Astrocyte of the cerebellum (primary cell): Measurements from ENCODE around the gene UTP14A.

Source experiments
- DNase-seq: peaks from one replicate; pipeline ENCODE4 v3.0.0-alpha.2; 2011; ENCODE audit warnings: low read depth
- H3K4me3 ChIP-seq: 2 replicates; pipeline ENCODE4 v1.5.1; 2011; ENCODE audit warnings: mild to moderate bottlenecking, low read depth, low read length, moderate library complexity
- in situ Hi-C: cut with HindIII; loops from 2 replicates; pipeline ENCODE4 v1.10.0; 2017; ENCODE audit warnings: low sequenced_read_pairs
- TF ChIP-seq, protein P1 (sequence below): IDR thresholded peaks from 2 replicates; pipeline ENCODE4 v1.5.1; 2012; ENCODE audit warnings: low read length, low read depth, moderate library complexity, mild to moderate bottlenecking; ENCODE audit errors: missing control alignments

The UTP14A gene

DNA sequence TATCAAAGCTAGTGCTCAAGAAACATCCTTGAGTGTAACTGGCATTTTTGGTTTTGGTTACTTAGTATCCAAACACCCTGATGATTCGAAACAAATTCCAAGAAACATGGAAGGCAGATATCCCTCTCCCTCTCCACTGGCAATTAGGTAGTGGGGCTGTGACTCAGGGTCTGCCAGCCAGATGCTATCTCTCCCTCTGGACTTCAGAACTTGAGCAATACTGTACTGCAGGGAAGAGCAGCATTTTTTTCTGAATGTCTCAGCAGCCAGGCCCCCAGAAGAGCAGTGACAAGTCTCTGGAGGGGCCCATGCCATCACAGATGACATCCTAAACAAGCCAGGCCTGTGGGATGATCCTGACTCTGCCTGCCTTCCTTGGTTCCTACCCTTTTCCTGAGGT lies 39.2 kb downstream of the UTP14A start:
- H3K4me3 ChIP-seq: no peak overlapping the region
- no peak for DNase-seq
- in situ Hi-C loops: no loop called here
- TF ChIP-seq, protein P1, sequence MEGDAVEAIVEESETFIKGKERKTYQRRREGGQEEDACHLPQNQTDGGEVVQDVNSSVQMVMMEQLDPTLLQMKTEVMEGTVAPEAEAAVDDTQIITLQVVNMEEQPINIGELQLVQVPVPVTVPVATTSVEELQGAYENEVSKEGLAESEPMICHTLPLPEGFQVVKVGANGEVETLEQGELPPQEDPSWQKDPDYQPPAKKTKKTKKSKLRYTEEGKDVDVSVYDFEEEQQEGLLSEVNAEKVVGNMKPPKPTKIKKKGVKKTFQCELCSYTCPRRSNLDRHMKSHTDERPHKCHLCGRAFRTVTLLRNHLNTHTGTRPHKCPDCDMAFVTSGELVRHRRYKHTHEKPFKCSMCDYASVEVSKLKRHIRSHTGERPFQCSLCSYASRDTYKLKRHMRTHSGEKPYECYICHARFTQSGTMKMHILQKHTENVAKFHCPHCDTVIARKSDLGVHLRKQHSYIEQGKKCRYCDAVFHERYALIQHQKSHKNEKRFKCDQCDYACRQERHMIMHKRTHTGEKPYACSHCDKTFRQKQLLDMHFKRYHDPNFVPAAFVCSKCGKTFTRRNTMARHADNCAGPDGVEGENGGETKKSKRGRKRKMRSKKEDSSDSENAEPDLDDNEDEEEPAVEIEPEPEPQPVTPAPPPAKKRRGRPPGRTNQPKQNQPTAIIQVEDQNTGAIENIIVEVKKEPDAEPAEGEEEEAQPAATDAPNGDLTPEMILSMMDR: no peak

DNA sequence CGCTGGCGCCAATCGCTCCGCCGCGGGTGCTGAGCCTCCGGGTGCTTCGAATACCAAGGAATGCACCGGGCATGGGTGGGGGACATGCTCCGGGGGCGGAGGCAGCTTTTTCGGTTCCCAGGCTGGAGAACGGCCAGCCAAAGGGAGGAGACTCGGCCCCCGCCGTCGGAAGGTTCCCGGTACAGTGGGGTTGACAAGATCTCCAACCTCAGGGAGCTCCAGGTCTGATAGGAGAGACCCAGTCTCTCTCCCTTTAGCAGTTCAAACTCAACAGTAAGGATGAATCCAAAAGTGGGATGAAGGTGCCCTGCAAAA lies 47.3 kb downstream of the UTP14A start:
- H3K4me3 ChIP-seq: no peak overlapping the region
- TF ChIP-seq, protein P1: no peak
- in situ Hi-C loops: no loop called here
- DNase-seq: no peak

DNA sequence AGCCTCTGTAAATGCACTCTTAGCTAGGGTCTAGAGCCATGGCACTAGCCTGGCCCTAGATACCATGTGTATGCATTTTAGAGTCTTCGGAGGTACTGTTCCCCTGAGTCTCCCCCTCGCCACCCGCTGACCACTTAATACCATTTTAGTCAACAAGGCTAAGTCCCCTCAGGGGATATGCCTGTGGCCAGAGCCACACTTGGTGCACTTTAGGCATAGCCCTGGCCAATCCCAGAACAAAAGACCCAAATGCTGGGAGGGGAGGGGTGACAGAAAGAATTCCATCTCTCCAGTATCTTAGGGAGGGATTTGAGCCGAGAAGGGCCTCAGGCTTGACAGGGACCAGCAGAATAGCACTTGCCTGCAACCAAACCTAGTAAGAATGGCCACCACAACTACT lies 47.9 kb downstream of the UTP14A start:
- no peak overlapping the region for H3K4me3 ChIP-seq
- TF ChIP-seq, protein P1: no peak
- in situ Hi-C loops: no loop called here
- DNase-seq: no peak

DNA sequence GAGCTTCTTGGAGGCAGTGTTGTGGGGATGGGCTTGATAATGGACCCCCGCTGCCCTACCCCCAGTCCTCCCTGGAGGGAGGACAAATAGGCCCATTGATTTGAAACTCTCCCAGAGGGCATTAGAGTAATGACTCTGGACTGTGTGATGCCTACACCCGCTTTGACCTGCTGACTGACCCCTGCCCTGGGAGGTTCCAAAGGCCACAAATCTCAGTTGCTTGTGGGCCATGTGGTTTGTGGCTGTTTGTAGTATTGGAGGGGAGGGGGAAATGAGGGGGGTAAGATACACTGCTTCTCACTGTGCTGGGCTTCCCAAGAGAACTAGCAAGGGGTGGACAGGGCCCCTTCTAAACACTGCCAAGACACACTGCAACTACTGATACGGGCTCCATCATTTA lies 48.8 kb downstream of the UTP14A start:
- no peak for DNase-seq
- in situ Hi-C loops: no loop called here
- TF ChIP-seq, protein P1: no peak
- H3K4me3 ChIP-seq: no peak overlapping the region

DNA sequence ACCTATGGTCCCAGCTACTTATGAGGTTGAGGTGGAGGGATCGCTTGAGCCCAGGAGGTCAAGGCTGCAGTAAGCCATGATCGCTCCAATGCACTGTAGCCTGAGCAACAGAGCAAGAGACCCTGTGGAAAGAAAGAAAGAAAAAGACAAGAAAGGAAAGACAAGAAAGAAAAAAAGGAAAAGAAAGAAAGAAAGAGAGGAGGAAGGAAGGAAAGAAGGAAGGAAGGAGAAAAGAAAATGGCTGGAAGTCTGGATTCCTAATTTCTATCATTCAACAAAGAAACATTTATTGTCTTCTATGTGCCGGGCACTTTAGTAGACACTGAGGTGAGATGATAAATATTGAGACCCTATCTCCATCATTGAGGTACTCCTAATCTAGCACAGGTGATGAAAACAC lies 49.7 kb downstream of the UTP14A start:
- H3K4me3 ChIP-seq: no peak overlapping the region
- in situ Hi-C loops: no loop called here
- TF ChIP-seq, protein P1: no peak
- no peak for DNase-seq

DNA sequence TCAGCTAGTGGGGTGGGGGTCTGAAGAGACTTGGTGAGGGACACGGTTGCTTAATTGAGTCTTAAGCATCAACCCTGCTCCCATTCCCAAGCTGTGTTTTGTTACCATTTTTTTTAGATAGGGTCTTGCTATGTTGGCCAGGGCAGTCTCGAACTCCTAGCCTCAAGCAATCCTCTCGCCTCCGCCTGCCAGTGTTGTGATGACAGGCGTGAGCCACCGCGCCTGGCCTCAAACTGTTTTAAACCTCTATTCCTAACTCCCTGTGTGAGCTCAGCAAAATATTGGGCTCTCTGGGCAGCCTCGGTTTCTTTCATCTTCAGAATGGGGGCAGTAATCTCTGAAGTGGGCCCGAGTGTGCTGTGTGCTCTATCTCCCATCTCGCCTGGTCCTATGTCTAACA lies 50.2 kb downstream of the UTP14A start:
- TF ChIP-seq, protein P1: no peak
- in situ Hi-C loops: no loop called here
- H3K4me3 ChIP-seq: no peak overlapping the region
- no peak for DNase-seq

DNA sequence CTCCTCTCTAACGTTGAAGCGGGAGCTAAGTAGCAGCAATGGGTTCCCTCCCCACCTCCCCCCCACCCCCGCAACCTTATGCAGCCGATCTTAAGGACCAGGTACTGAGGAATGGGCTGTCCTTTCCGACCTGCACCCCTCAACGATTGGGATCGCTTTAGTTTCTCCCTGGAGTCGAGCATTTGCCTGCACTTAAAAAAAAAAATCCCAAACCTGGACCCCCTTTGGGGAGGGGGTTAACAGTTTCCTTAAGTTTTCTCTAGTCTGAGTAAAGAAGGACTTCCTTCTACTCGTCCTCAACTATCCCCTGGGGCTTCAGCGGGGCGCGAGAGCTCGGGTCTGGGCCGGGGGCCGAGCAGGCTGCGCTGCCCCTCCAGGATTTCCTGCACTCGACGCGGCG lies 50.8 kb downstream of the UTP14A start:
- DNase-seq: no peak
- TF ChIP-seq, protein P1: no peak
- in situ Hi-C loops: no loop called here
- peak overlapping the region; percentile 24 for H3K4me3 ChIP-seq
